ENCODE measurements around the gene EPM2AIP1.
"Not testable (repeated sequence)": the region's sequence is repeated elsewhere in the genome, so short reads cannot be mapped to it uniquely, and the experiment has no call there.

Gene EPM2AIP1

DNA sequence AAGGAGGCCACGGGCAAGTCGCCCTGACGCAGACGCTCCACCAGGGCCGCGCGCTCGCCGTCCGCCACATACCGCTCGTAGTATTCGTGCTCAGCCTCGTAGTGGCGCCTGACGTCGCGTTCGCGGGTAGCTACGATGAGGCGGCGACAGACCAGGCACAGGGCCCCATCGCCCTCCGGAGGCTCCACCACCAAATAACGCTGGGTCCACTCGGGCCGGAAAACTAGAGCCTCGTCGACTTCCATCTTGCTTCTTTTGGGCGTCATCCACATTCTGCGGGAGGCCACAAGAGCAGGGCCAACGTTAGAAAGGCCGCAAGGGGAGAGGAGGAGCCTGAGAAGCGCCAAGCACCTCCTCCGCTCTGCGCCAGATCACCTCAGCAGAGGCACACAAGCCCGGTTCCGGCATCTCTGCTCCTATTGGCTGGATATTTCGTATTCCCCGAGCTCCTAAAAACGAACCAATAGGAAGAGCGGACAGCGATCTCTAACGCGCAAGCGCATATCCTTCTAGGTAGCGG, at the start of gene EPM2AIP1:
Gene EPM2AIP1 (minus strand): TSS at position 326 of the 520 bp plus-strand sequence. CDS start 54 bp downstream, at position 272.
- no peak for DNase-seq

DNA sequence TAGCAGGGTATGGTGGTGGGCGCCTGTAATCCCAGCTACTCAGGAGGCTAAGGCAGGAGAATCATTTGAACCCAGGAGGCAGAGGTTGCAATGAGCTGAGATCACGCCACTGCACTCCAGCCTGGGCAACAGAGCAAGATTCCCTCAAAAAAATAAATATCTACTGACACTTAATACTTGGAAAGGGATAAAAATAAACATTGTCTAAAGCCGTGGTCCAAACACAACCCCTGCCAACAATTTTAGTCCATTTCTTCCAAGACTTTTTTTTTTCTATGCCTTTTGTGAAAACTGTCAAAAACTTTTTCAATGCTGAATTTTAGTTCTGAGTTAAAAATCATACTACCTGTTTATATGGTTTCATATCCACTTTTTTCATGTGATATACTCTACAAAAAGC, 49.8 kb upstream of the EPM2AIP1 start:
- not testable (repeated sequence) for DNase-seq

- DNase-seq, result no peak
Observed at GRCh38 chr3:37041546-37042195, 48.7 kb upstream of the EPM2AIP1 start.

- no peak for DNase-seq
Observed at GRCh38 chr3:37040231-37040630, 47.3 kb upstream of the EPM2AIP1 start.

DNA sequence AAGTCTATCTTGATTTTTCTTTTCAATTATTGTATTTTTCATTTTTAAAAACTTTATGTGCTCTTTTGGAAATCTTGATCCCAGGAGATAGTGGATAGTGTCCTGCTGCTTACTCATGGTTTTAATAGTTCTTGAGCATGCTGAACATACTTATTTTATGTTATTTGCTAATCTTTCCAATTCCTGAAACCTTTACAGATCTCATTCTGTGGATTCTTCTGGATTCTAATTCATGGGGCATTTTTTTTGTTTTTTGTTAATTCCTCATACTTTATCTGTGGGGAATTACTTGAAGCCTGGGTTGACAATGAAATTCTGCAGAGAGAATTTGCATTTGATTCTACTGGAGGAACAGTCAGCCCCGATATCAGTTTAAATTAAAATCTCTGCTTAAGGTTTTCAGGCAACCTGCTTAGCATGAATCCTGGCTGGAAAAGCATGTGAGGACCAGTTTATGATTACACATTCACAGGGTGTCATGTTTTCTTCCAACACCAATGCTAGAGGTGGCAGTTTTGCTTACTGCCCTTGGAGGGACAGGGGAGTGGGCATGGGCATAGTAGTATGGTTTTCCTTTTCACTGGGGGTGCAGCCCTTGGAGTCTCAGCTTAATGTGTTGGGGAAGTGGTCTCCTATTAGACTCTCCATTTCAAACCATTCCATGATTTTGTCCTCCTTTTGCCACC, 46.4 kb upstream of the EPM2AIP1 start:
- DNase-seq, result no peak

- no peak for DNase-seq
Observed at GRCh38 chr3:37037352-37037751, 44.4 kb upstream of the EPM2AIP1 start.

GRCh38 chr3:37032961-37033360, 40.0 kb upstream of the EPM2AIP1 start:
- DNase-seq, result no peak

- DNase-seq, result no peak
Observed at GRCh38 chr3:37031096-37031682, 38.3 kb upstream of the EPM2AIP1 start.

- DNase-seq, result no peak
Observed at GRCh38 chr3:37030588-37030987, 37.7 kb upstream of the EPM2AIP1 start.

DNA sequence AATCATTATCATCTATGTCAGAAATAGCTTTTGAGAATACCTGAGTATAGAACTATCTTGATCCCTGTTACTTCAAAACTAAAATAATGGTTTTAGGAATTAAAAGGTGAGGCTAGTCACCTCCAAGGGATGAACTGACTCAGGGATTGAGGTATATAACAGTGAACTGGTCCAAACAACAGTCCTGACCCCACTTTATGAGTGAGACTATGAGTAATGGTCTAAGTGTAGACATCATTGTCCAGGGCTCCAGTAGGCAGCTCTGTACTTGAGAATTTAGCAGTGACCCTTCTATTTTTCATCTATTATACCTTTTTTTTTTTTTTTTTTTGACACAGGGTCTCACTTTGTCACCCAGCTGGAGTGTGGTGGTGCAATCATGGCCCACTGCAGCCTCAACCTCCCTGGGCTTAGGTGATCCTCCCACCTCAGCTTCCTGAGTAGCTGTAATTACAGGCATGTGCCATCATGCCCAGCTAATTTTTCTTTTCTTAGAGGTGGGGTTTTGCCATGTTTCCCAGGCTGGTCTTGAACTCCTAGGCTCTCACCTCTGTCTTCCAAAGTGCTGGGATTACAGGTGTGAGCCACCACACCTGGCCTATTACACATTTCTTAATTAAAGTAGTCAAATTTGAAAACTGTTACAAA, 36.7 kb upstream of the EPM2AIP1 start:
- DNase-seq, result no peak

- no peak for DNase-seq
Observed at GRCh38 chr3:37029111-37029510, 36.2 kb upstream of the EPM2AIP1 start.

GRCh38 chr3:37028329-37028728, 35.4 kb upstream of the EPM2AIP1 start:
- DNase-seq, result no peak

DNA sequence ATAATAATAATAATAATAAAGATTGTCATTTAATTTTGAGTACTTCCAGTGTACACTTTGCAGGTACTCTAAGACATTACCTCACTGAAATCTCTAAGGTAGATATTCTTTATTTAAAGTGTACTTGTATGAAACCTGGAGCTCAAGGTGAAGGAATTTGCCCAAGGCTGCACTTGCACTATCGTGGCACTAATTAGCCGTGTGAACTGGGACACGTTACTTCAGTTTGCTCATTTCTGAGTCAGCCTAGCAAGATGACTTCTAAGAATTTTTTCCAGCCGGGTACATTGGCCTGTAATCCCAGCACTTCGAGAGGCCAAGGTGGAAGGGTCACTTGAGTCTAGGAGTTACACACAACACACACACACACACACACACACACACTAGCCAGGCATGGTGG, 33.9 kb upstream of the EPM2AIP1 start:
- no peak for DNase-seq

DNA sequence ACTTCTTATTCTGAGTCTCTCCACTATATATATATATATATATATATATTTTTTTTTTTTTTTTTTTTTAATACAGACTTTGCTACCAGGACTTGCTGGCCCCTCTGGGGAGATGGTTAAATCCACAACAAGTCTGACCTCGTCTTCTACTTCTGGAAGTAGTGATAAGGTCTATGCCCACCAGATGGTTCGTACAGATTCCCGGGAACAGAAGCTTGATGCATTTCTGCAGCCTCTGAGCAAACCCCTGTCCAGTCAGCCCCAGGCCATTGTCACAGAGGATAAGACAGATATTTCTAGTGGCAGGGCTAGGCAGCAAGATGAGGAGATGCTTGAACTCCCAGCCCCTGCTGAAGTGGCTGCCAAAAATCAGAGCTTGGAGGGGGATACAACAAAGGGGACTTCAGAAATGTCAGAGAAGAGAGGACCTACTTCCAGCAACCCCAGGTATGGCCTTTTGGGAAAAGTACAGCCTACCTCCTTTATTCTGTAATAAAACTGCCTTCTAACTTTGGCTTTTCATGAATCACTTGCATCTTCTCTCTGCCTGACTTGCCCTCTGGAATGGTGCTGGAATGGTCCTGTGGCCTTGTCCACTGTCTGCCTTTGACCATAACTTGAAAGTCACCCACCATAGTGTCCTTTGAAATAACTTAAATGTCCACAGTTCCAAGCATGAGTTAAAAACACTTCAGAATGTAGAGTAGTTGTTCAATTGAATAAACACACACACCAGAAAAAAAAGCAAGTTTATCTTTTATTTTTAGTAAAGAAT, 32.8 kb upstream of the EPM2AIP1 start:
- no peak for DNase-seq

GRCh38 chr3:37024820-37025405, 32.0 kb upstream of the EPM2AIP1 start:
- no peak for DNase-seq

DNA sequence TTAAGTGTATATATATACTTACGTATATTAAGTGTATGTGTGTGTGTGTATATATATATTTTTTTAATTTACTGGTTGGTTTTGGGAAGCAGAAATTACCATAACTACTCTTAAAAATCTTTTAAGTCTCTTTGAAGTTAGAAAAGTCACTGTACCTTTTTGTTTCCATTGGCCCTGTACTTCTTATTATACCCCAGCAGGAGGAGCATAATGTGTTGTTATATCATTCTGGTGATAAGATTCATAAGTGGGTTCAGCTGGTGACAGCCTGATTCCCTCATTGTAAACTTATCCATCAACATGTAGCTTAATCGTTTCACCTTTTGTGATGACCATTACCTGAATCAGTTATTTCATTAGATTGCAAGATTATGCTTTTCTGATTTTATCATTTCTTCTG, 31.2 kb upstream of the EPM2AIP1 start:
- DNase-seq, result no peak

GRCh38 chr3:37017683-37018082, 24.8 kb upstream of the EPM2AIP1 start:
- no peak for DNase-seq

DNA sequence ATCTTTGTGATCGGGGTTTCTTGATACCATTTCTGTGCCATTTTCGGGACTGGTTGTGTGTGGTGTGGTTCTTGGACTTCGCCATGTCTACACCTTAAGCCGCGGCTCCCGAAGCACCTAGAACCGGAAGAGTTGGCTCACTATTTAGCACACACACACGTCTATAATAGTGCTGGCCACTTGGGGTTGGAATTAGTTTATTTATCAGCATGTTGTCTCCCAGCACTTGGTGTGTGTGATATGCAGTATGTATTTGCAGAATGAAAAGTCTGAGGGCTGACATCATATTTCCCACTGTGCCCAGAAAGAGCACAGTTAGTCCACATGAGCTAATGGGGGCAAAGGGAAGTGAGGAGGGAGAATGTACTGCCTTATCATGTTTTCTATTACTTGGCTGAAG, 24.0 kb upstream of the EPM2AIP1 start:
- no peak for DNase-seq

GRCh38 chr3:37015642-37016041, 22.7 kb upstream of the EPM2AIP1 start:
- no peak for DNase-seq

- DNase-seq, result no peak
Observed at GRCh38 chr3:37014620-37015019, 21.7 kb upstream of the EPM2AIP1 start.

DNA sequence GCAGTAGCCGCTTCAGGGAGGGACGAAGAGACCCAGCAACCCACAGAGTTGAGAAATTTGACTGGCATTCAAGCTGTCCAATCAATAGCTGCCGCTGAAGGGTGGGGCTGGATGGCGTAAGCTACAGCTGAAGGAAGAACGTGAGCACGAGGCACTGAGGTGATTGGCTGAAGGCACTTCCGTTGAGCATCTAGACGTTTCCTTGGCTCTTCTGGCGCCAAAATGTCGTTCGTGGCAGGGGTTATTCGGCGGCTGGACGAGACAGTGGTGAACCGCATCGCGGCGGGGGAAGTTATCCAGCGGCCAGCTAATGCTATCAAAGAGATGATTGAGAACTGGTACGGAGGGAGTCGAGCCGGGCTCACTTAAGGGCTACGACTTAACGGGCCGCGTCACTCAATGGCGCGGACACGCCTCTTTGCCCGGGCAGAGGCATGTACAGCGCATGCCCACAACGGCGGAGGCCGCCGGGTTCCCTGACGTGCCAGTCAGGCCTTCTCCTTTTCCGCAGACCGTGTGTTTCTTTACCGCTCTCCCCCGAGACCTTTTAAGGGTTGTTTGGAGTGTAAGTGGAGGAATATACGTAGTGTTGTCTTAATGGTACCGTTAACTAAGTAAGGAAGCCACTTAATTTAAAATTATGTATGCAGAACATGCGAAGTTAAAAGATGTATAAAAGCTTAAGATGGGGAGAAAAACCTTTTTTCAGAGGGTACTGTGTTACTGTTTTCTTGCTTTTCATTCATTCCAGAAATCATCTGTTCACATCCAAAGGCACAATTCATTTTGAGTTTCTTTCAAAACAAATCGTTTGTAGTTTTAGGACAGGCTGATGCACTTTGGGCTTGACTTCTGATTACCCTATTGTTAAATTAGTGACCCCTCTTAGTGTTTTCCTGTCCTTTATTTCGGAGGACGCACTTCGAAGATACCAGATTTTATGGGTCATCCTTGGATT, 674 bp upstream of the EPM2AIP1 start, which contains the start of gene MLH1:
Gene MLH1 (plus strand): TSS at position 193 of the 958 bp plus-strand sequence. CDS start 30 bp downstream, at position 223.
- DNase-seq, result peak; percentile 99

All from activated naive CD4-positive, alpha-beta T cell treated with Interleukin-2 at 50 U/mL for 16 hours (primary cell).